Measurements from ENCODE around the gene SRGAP1. TPM values are rescaled to one million over a fixed set of nuclear protein-coding genes. Genes with fewer than 3 reads are reported as not detected.

Gene SRGAP1
- polyA plus RNA-seq, 1 donor from 2014 or later: 4.8 TPM

DNA sequence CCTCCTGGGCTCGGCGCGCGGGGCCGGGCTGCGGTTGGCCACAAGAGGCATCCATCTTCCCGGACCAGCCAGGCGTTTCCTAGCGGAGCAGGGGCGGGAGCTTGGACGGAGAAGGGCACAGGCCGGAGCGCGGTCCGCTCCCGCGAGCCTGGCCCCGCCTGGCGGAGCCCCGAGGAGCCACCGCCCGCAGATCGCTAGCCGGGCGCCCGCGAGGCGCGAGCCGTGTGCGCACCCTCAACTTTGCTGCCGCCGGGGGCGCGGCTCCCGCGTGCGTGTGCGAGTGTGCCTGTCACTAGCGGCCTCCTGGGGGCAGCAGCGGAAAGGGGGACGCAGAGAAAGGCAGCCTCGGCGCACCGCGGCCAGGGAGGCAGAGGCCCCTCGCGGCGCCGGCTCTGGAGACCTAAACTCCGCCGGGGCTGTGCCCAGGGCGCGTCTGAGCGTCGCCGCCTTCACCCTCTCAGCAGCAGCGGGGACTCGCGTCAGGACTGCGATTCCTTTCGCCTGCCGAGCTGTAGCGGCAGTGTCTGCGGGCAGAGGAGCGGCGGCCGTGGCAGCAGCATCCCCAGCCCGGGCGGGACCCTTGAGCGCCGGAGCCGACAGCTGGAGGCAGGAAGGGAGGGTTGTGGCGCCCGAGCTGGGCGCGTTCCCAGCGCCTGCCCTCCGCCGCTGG, 644 bp upstream of the SRGAP1 start:
- Histone ChIP-seq H3K4me2 (ENCODE audit: low read length) (no peak overlapping the region), H2AFZ (ENCODE audit: low read depth, low read length) (peak overlapping the region; percentile 94), H3K9me2 (ENCODE audit: insufficient read depth, low read length) (no peaks in the 10 kb centered on the region), H4K20me1 (ENCODE audit: insufficient read depth) (no peaks in the 10 kb centered on the region), H3K27ac (ENCODE audit: low read length) (peak overlapping the region; percentile 68), H3K9me3 (ENCODE audit: low read length) (no peaks in the 10 kb centered on the region), H3K79me2 (replicated peaks; ENCODE audit: insufficient read depth, low read length) (peaks cover 40% of the 10 kb centered on the region), H3K27me3 (ENCODE audit: insufficient read depth, low read depth, low read length) (no peaks in the 10 kb centered on the region), H3F3A (ENCODE audit: insufficient read depth, low read length, poor library complexity, severe bottlenecking) (no peaks in the 10 kb centered on the region), H3K4me3 (ENCODE audit: low read length) (peak overlapping the region; percentile 99), H3K9ac (ENCODE audit: low read length) (peak overlapping the region; percentile 84), H3K36me3 (ENCODE audit: insufficient read depth, low read length) (no peaks in the 10 kb centered on the region)
- TF ChIP-seq, protein P1, sequence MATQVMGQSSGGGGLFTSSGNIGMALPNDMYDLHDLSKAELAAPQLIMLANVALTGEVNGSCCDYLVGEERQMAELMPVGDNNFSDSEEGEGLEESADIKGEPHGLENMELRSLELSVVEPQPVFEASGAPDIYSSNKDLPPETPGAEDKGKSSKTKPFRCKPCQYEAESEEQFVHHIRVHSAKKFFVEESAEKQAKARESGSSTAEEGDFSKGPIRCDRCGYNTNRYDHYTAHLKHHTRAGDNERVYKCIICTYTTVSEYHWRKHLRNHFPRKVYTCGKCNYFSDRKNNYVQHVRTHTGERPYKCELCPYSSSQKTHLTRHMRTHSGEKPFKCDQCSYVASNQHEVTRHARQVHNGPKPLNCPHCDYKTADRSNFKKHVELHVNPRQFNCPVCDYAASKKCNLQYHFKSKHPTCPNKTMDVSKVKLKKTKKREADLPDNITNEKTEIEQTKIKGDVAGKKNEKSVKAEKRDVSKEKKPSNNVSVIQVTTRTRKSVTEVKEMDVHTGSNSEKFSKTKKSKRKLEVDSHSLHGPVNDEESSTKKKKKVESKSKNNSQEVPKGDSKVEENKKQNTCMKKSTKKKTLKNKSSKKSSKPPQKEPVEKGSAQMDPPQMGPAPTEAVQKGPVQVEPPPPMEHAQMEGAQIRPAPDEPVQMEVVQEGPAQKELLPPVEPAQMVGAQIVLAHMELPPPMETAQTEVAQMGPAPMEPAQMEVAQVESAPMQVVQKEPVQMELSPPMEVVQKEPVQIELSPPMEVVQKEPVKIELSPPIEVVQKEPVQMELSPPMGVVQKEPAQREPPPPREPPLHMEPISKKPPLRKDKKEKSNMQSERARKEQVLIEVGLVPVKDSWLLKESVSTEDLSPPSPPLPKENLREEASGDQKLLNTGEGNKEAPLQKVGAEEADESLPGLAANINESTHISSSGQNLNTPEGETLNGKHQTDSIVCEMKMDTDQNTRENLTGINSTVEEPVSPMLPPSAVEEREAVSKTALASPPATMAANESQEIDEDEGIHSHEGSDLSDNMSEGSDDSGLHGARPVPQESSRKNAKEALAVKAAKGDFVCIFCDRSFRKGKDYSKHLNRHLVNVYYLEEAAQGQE (IDR thresholded peaks at IDR 0.05; ENCODE audit: borderline replicate concordance): no peak
- TF ChIP-seq POLR2AphosphoS5 (IDR thresholded peaks at IDR 0.05): peak; percentile 67
- TF ChIP-seq EZH2 (IDR thresholded peaks at IDR 0.05; ENCODE audit: borderline replicate concordance, insufficient read depth, low read length, poor library complexity, severe bottlenecking): no peak
- TF ChIP-seq SMC3 (conservative IDR thresholded peaks at IDR 0.05; ENCODE audit: poor library complexity): peak; percentile 92
- peak; percentile 31 for TF ChIP-seq EP300 (conservative IDR thresholded peaks at IDR 0.05; ENCODE audit: poor library complexity, severe bottlenecking)
- peak; percentile 97 for TF ChIP-seq RAD21 (conservative IDR thresholded peaks at IDR 0.05)
- TF ChIP-seq MXI1 (conservative IDR thresholded peaks at IDR 0.05; ENCODE audit: poor library complexity, severe bottlenecking): peak; percentile 88
- TF ChIP-seq, protein P2, sequence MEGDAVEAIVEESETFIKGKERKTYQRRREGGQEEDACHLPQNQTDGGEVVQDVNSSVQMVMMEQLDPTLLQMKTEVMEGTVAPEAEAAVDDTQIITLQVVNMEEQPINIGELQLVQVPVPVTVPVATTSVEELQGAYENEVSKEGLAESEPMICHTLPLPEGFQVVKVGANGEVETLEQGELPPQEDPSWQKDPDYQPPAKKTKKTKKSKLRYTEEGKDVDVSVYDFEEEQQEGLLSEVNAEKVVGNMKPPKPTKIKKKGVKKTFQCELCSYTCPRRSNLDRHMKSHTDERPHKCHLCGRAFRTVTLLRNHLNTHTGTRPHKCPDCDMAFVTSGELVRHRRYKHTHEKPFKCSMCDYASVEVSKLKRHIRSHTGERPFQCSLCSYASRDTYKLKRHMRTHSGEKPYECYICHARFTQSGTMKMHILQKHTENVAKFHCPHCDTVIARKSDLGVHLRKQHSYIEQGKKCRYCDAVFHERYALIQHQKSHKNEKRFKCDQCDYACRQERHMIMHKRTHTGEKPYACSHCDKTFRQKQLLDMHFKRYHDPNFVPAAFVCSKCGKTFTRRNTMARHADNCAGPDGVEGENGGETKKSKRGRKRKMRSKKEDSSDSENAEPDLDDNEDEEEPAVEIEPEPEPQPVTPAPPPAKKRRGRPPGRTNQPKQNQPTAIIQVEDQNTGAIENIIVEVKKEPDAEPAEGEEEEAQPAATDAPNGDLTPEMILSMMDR (IDR thresholded peaks at IDR 0.05; ENCODE audit: poor library complexity, severe bottlenecking): peak; percentile 99
- TF ChIP-seq TAF1 (IDR thresholded peaks at IDR 0.05; ENCODE audit: low read depth): peak; percentile 52

DNA sequence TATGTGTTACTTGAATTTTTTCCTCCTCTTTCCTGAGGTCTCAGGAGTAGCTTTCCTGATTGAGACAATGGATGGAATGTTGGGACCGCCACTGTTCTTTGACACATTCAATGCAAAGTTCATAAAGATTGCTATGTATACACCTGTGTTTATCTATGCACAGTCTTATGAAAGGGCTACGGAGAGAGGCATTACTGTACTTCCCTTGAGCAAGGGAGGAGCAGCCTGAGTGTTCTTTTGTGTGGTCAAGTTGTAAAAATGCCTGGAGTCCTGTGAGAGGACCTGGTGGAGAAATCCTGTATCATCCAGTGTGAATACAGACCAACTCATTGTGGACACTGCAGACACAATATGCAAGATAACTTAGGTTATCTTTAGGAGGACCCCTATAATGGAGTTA, 1.2 kb downstream of the SRGAP1 start:
- Histone ChIP-seq H3K9me3 (ENCODE audit: low read length) (no peaks in the 10 kb centered on the region), H3K9me2 (ENCODE audit: insufficient read depth, low read length) (no peaks in the 10 kb centered on the region), H3K27me3 (ENCODE audit: insufficient read depth, low read depth, low read length) (no peaks in the 10 kb centered on the region), H2AFZ (ENCODE audit: low read depth, low read length) (no peak overlapping the region), H4K20me1 (ENCODE audit: insufficient read depth) (no peaks in the 10 kb centered on the region), H3F3A (ENCODE audit: insufficient read depth, low read length, poor library complexity, severe bottlenecking) (no peaks in the 10 kb centered on the region), H3K36me3 (ENCODE audit: insufficient read depth, low read length) (no peaks in the 10 kb centered on the region), H3K4me3 (ENCODE audit: low read length) (peak overlapping the region; percentile 99), H3K27ac (ENCODE audit: low read length) (peak overlapping the region; percentile 68), H3K9ac (ENCODE audit: low read length) (peak overlapping the region; percentile 84), H3K4me2 (ENCODE audit: low read length) (peak overlapping the region; percentile 89), H3K79me2 (replicated peaks; ENCODE audit: insufficient read depth, low read length) (peaks cover 57% of the 10 kb centered on the region)
- no peak for TF ChIP-seq RAD21 (conservative IDR thresholded peaks at IDR 0.05)
- TF ChIP-seq POLR2AphosphoS5 (IDR thresholded peaks at IDR 0.05): no peak
- no peak for TF ChIP-seq SMC3 (conservative IDR thresholded peaks at IDR 0.05; ENCODE audit: poor library complexity)
- no peak for TF ChIP-seq EP300 (conservative IDR thresholded peaks at IDR 0.05; ENCODE audit: poor library complexity, severe bottlenecking)
- TF ChIP-seq, protein P1 (IDR thresholded peaks at IDR 0.05; ENCODE audit: borderline replicate concordance): no peak
- TF ChIP-seq, protein P2 (IDR thresholded peaks at IDR 0.05; ENCODE audit: poor library complexity, severe bottlenecking): no peak
- TF ChIP-seq EZH2 (IDR thresholded peaks at IDR 0.05; ENCODE audit: borderline replicate concordance, insufficient read depth, low read length, poor library complexity, severe bottlenecking): no peak
- no peak for TF ChIP-seq TAF1 (IDR thresholded peaks at IDR 0.05; ENCODE audit: low read depth)
- TF ChIP-seq MXI1 (conservative IDR thresholded peaks at IDR 0.05; ENCODE audit: poor library complexity, severe bottlenecking): no peak

Measured in neural cell (in vitro differentiated cells).